ENCODE measurements around the gene PAPPA2. TPM values are rescaled to one million over a fixed set of nuclear protein-coding genes. Genes with fewer than 3 reads are reported as not detected.
A peak's percentile ranks its signal among the peaks of the same experiment; 100 is the strongest.

Gene PAPPA2
- total RNA-seq, 1 donor from 2014 or later, result 0.50 TPM

- TF ChIP-seq CTCF (IDR thresholded peaks at IDR 0.05), result no peak
- no peak overlapping the region for H3K27ac ChIP-seq
- no peaks in the 10 kb centered on the region for H3K27me3 ChIP-seq (ENCODE audit: low read depth)
- intact Hi-C loops (cut with DNase I), result no loop called here
- ATAC-seq, result no peak
- DNase-seq, result no peak
- no peaks in the 10 kb centered on the region for H3K4me1 ChIP-seq
- no peaks in the 10 kb centered on the region for H3K36me3 ChIP-seq
- H3K4me3 ChIP-seq, result no peak overlapping the region
- no peaks in the 10 kb centered on the region for H3K9me3 ChIP-seq
Observed at GRCh38 chr1:176850871-176851270, 387.9 kb downstream of the PAPPA2 start.

DNA sequence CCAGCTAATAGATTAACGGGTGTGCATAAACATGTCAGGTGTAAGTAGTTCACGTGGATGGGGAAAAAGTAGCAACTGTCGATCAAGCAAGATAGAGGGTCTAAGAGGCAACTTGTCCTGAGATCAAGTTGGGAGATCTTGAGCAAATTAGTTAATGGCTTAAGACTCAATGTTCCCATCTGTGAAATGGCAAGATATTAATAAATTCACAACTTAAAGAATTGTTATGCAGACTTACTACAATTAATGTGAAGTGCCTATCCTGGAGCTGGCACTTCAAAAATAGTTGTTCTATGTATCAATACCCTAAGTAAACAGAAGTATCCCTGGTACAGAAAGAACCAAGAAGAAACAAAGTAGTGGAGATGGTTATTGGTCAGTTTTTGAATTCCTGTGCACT is 389.1 kb downstream of the PAPPA2 start:
- no peak for ATAC-seq
- Histone ChIP-seq H3K27ac (no peak overlapping the region), H3K4me3 (no peak overlapping the region), H3K9me3 (no peaks in the 10 kb centered on the region), H3K36me3 (no peaks in the 10 kb centered on the region), H3K4me1 (no peaks in the 10 kb centered on the region), H3K27me3 (ENCODE audit: low read depth) (no peaks in the 10 kb centered on the region)
- intact Hi-C loops (cut with DNase I), result no loop called here
- TF ChIP-seq CTCF (IDR thresholded peaks at IDR 0.05), result no peak
- no peak for DNase-seq

- Histone ChIP-seq H3K36me3 (no peaks in the 10 kb centered on the region), H3K27ac (no peak overlapping the region), H3K9me3 (no peaks in the 10 kb centered on the region), H3K4me3 (no peak overlapping the region), H3K27me3 (ENCODE audit: low read depth) (no peaks in the 10 kb centered on the region), H3K4me1 (no peaks in the 10 kb centered on the region)
- DNase-seq (no peak), ATAC-seq (no peak)
- intact Hi-C loops (cut with DNase I), result no loop called here
- no peak for TF ChIP-seq CTCF (IDR thresholded peaks at IDR 0.05)
Observed at GRCh38 chr1:176853503-176853902, 390.5 kb downstream of the PAPPA2 start.

- no peak overlapping the region for H3K4me3 ChIP-seq
- no peak for TF ChIP-seq CTCF (IDR thresholded peaks at IDR 0.05)
- no peaks in the 10 kb centered on the region for H3K36me3 ChIP-seq
- intact Hi-C loops (cut with DNase I), result no loop called here
- H3K27me3 ChIP-seq (ENCODE audit: low read depth), result no peaks in the 10 kb centered on the region
- H3K4me1 ChIP-seq, result no peaks in the 10 kb centered on the region
- ATAC-seq (peak; percentile 40 to 75), DNase-seq (no peak)
- no peak overlapping the region for H3K27ac ChIP-seq
- no peaks in the 10 kb centered on the region for H3K9me3 ChIP-seq
Observed at GRCh38 chr1:176854121-176854520, 391.1 kb downstream of the PAPPA2 start.

DNA sequence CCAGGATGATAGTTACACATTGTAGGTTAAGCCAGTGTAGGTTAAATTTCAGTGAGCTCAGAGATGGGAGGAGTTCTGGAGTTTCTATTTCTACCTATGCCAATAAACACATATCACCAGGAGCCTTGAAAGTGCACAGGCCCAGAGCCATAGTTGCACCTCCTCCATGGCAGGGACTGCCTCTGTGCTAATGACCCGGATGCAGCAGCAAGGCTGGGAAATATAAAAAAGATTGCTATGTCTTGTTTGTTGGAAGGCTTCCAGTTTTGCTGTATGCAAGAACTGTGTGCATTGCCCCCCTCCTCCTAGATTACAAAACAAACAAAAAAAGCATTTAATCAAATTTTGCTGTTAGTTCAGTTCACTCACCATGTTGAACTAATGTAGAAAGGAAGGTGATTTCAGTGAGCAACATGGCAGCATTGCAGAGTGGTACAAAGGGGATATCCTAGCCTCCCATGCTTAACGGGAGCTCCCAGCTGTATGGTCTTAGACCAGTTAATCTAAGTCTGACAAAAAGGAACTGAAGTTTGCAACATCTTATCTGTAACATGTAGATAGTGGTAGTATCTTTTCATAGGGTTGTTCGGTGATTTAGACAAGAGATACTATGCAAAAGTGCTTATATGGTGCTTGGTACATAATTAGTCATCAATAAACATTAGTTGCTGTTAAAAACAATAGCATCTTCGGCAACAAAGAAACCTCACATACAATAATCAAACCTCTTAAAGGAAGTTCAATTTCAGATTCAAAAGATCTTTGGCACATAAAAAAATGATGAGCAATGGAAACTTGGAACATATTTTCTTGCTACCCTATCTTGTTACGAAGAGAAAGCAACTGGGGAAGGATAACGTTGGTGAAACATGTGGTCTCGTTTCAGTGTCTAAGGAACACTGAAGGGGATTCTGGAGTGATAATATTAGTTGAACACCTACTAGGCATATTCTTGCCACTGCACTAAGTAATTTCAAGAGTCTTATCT is 392.1 kb downstream of the PAPPA2 start:
- intact Hi-C loops (cut with DNase I), result no loop called here
- ATAC-seq (no peak), DNase-seq (no peak)

More for the DNA sequence above, 392.1 kb downstream of the PAPPA2 start:
- Histone ChIP-seq H3K27ac (no peak overlapping the region), H3K9me3 (no peaks in the 10 kb centered on the region), H3K36me3 (no peaks in the 10 kb centered on the region), H3K4me3 (no peak overlapping the region), H3K27me3 (ENCODE audit: low read depth) (no peaks in the 10 kb centered on the region), H3K4me1 (no peaks in the 10 kb centered on the region)
- no peak for TF ChIP-seq CTCF (IDR thresholded peaks at IDR 0.05)

Data from lower lobe of right lung (tissue), 2 donors.